Activated B cell treated with CpG ODN at 0.5 μM for 24 hours (primary cell): ENCODE measurements around the gene COL18A1. TPM values are rescaled to one million over a fixed set of nuclear protein-coding genes. Genes with fewer than 3 reads are reported as not detected.
A peak's percentile ranks its signal among the peaks of the same experiment; 100 is the strongest.

Experiments used
- ATAC-seq: fragments of 200-7000 bp; cut with Tn5 transposase; one replicate; pipeline ENCODE4 v1.10.0; 2021; ENCODE audit warnings: low read depth, mild to moderate bottlenecking, moderate library complexity
- CTCF ChIA-PET: fragments of 350-600 bp; sonication (Branson Sonifier 250); formaldehyde crosslinking; loops from one replicate; lab custom pipeline; 2021; ENCODE audit warnings: antibody characterized with exemption; lab: Charles Lee
- POLR2A ChIA-PET: fragments of 350-600 bp; sonication (Branson Sonifier 250); formaldehyde crosslinking; loops from one replicate; lab custom pipeline; 2021; ENCODE audit warnings: antibody characterized with exemption; lab: Charles Lee
- DNase-seq: peaks from one replicate; pipeline ENCODE4 v3.0.0; 2022
- H3K27ac Mint-ChIP-seq: one replicate; pipeline ENCODE4 v1.8.0; 2020; ENCODE audit warnings: mixed read lengths
- H3K27me3 Mint-ChIP-seq: one replicate; pipeline ENCODE4 v1.8.0; 2021; ENCODE audit warnings: mixed read lengths
- H3K36me3 Mint-ChIP-seq: one replicate; pipeline ENCODE4 v1.8.0; 2021; ENCODE audit warnings: low read depth, mixed read lengths
- H3K4me1 Mint-ChIP-seq: one replicate; pipeline ENCODE4 v1.8.0; 2021; ENCODE audit warnings: mixed read lengths
- H3K4me3 Mint-ChIP-seq: one replicate; pipeline ENCODE4 v1.8.0; 2020; ENCODE audit warnings: mild to moderate bottlenecking, mixed read lengths
- H3K9me3 Mint-ChIP-seq: one replicate; pipeline ENCODE4 v1.8.0; 2020; ENCODE audit warnings: mixed read lengths
- intact Hi-C: fragments of 100-400 bp; cut with micrococcal nuclease; formaldehyde crosslinking; loops from one replicate; pipeline ENCODE4 v1.15.1; 2024
- total RNA-seq: library from RNA; stranded (reverse); gene quantifications from 2 replicates; pipeline ENCODE4 v1.2.3, GENCODE V29; 2022
- TF ChIP-seq, protein P1 (sequence below): fragments of 200-600 bp; IDR thresholded peaks from one replicate; pipeline ENCODE4 v1.8.0; 2022; ENCODE audit warnings: antibody characterized with exemption, mild to moderate bottlenecking

COL18A1 gene
- total RNA-seq, 1 donor from 2014 or later, result 1.6 TPM

DNA sequence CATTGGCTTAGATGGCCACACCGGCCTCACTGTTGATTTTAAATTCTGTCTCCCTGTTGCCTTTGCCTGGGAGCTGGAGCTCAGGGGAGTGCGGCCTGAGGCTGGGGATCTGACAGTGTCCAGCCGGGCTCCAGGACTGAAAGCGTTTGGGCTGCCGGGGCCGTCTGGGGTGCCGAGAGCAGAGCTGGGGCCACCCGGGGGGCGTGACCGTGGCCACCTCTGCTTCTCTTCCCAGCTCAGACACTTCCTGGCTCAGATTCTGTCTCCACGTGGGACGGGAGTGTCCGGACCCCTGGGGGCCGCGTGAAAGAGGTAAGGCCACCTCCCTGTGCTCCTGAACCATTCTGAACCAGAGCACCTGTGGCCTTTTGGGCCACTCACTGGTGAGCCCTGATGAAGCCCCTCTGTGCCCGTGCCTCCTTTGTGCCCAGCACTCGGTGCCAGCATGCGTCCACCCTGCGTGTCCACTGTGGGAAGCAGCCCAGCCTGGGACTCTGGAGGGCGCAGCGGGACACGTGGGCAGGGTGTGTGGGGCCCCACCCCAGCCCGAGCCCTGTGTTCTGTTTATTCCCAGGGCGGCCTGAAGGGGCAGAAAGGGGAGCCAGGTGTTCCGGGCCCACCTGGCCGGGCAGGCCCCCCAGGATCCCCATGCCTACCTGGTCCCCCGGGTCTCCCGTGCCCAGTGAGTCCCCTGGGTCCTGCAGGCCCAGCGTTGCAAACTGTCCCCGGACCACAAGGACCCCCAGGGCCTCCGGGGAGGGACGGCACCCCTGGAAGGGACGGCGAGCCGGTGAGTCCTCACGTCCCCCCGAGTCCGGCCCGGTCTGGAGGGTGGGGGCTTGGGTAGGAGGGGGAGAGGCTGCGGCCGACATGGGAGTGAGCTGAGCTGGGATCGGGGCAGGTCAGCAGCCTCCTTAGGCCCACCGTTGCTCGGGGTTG, 72.5 kb downstream of the COL18A1 start:
- peak overlapping the region; percentile 85 for H3K27ac Mint-ChIP-seq
- H3K27me3 Mint-ChIP-seq, result no peaks in the 10 kb centered on the region
- no peaks in the 10 kb centered on the region for H3K36me3 Mint-ChIP-seq
- ChIA-PET POLR2A (interaction anchor here (0.6 kb wide), 1 partner anchor 74 kb away, joined by 3 read pairs; no protein-coding TSS in a partner anchor), CTCF (interaction anchor here (1.0 to 2.4 kb wide), 3 partner anchors 115 to 343 kb away, joined by 4 to 12 read pairs (median 5); no protein-coding TSS in a partner anchor)
- intact Hi-C loops, result loop anchor here (1.0 to 5.0 kb wide), 6 partner anchors 65 to 445 kb away; partner anchors contain the start of gene SLC19A1
- peaks cover 34% of the 10 kb centered on the region for H3K4me1 Mint-ChIP-seq
- H3K4me3 Mint-ChIP-seq, result peak overlapping the region; percentile 73
- no peak for ATAC-seq
- H3K9me3 Mint-ChIP-seq, result no peaks in the 10 kb centered on the region
- TF ChIP-seq, protein P1, sequence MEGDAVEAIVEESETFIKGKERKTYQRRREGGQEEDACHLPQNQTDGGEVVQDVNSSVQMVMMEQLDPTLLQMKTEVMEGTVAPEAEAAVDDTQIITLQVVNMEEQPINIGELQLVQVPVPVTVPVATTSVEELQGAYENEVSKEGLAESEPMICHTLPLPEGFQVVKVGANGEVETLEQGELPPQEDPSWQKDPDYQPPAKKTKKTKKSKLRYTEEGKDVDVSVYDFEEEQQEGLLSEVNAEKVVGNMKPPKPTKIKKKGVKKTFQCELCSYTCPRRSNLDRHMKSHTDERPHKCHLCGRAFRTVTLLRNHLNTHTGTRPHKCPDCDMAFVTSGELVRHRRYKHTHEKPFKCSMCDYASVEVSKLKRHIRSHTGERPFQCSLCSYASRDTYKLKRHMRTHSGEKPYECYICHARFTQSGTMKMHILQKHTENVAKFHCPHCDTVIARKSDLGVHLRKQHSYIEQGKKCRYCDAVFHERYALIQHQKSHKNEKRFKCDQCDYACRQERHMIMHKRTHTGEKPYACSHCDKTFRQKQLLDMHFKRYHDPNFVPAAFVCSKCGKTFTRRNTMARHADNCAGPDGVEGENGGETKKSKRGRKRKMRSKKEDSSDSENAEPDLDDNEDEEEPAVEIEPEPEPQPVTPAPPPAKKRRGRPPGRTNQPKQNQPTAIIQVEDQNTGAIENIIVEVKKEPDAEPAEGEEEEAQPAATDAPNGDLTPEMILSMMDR, result no peak
- DNase-seq, result no peak

DNA sequence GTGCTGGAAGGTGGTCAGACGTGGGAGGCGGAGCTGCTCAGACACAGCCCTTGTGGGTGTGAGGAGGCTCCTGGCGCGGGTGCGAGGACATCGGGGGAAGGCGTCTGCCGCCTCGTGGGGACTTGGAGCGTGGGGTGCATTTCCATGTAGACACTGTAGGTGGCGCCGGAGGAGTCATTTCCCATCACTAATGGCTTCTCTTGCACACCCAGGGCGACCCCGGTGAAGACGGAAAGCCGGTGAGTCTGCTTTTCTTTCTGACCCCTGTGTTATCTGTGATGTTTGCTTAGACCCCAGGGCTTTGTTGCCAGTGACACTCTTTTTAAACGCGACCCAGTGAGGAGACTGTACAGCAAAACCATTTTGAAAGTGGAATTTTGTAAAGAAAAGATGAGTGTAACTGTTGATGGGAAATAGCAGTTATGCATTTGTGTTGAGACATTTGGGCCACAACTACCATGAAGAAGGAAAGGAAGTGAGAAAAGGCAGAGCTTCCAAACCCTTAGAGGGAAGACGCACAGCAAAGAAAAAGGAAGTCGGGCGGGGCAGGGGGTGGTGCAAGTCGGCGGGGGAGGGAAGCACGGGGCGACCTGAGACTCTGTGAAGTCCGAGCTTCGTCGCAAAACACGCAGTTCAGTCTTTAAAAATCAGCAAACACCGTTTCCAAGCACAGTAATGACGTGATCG, 73.3 kb downstream of the COL18A1 start:
- POLR2A ChIA-PET, result interaction anchor here (0.5 to 0.6 kb wide), 2 partner anchors 73 to 1804 kb away, joined by 3 to 7 read pairs; no protein-coding TSS in a partner anchor

DNA sequence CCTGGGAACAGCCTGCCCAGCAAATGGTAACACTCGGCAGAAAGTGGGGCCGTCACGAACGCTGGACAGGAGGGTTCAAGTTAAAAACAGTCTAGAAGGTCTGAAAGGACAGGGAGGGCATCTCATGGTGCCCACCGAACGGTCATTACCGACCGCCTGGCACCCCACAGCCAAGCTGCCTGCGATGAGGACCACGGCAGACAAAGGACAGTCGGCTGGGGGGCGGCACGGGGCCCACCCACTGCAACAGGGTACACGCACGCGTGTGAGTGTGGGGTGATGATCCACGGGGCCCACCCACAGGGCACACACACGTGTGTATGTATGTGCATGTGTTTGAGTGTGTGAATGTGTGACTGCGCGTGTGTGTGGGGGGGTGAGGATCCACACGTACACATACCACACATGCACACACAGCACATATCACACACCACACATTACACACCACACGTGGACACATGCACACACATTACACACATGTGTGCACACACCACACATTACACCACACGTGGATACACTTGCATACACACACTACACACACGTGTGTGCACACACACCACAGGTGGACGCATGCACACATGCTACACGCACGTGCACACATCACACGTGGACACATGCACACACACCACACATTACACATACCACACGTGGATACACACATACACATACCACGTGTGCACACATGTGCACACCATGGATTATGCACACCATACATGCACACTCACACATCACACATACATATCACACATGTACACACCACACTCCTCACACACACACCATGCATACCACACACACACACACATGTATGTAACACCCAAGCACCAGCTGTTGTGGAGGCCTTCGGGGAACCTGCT, 74.1 kb downstream of the COL18A1 start:
- Mint-ChIP-seq H3K4me1 (peaks cover 43% of the 10 kb centered on the region), H3K27me3 (no peaks in the 10 kb centered on the region), H3K4me3 (peak overlapping the region; percentile 73), H3K9me3 (no peaks in the 10 kb centered on the region), H3K27ac (peak overlapping the region; percentile 85), H3K36me3 (no peaks in the 10 kb centered on the region)
- ATAC-seq, result no peak
- TF ChIP-seq, protein P1, result no peak
- DNase-seq, result no peak
- ChIA-PET CTCF (interaction anchor here (0.6 to 2.4 kb wide), 5 partner anchors 17 to 341 kb away, joined by 3 to 12 read pairs (median 5); no protein-coding TSS in a partner anchor), POLR2A (no interaction called here)
- intact Hi-C loops, result loop anchor here (1.0 to 5.0 kb wide), 6 partner anchors 63 to 444 kb away; partner anchors contain the start of gene SLC19A1

More for the DNA sequence above, 73.3 kb downstream of the COL18A1 start:
- Mint-ChIP-seq H3K9me3 (no peaks in the 10 kb centered on the region), H3K4me3 (peak overlapping the region; percentile 73), H3K27me3 (no peaks in the 10 kb centered on the region), H3K4me1 (peaks cover 40% of the 10 kb centered on the region), H3K27ac (peak overlapping the region; percentile 85), H3K36me3 (no peaks in the 10 kb centered on the region)
- DNase-seq, result peak; percentile 64
- intact Hi-C loops, result loop anchor here (1.0 to 5.0 kb wide), 6 partner anchors 64 to 445 kb away; partner anchors contain the start of gene SLC19A1
- TF ChIP-seq, protein P1, result no peak
- CTCF ChIA-PET, result interaction anchor here (0.6 to 2.4 kb wide), 4 partner anchors 17 to 342 kb away, joined by 3 to 12 read pairs (median 4); no protein-coding TSS in a partner anchor
- peak; percentile 87 for ATAC-seq

DNA sequence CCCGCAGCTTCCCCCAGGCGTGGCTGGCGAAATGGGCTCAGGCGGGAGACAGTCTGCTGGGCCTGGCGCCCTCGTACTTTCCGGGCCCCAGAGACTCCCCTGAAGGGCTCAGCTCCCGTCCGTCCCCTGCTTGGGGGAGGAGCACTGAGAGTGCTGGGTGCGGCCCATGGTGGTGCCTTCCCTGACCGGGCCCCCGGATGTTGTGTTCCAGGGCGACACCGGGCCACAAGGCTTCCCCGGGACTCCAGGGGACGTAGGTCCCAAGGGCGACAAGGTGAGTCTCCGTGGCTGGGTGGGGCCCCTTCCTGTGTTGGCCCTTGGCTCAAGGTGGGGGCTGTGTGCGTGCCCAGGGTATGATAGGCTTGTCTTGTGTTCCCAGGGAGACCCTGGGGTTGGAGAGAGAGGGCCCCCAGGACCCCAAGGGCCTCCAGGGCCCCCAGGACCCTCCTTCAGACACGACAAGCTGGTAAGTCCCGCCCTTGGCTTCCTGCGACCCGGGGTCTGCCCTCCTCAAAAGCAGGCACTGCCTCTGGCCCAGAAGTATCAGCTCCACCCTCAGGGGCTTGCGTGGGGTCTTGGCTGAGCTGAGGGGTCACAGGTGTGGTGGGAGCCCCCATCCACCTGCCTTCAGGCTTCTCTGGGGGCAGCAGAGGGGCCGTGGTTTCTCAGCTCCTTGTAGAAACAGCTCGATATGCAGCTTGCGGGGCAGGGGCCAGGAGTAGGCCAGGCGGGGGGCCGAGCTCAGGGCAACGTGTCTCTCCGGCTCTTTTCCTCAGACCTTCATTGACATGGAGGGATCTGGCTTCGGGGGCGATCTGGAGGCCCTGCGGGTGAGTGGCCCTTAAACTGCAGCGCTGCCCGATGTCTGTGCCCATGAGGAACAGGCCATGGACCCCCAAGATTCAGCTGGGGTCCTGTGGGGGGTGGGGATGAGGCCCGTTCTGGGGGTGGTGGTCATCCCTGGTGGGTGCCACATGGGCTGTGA, 75.0 kb downstream of the COL18A1 start:
- CTCF ChIA-PET, result interaction anchor here (1.7 kb wide), 1 partner anchor 116 kb away, joined by 5 read pairs; no protein-coding TSS in a partner anchor

More for the DNA sequence above, 75.0 kb downstream of the COL18A1 start:
- TF ChIP-seq, protein P1, result no peak
- intact Hi-C loops, result loop anchor here (2.0 to 5.0 kb wide), 2 partner anchors 62 to 443 kb away; partner anchors contain the start of gene SLC19A1
- Mint-ChIP-seq H3K36me3 (no peaks in the 10 kb centered on the region), H3K4me1 (peaks cover 43% of the 10 kb centered on the region), H3K27me3 (no peaks in the 10 kb centered on the region), H3K27ac (no peak overlapping the region), H3K9me3 (no peaks in the 10 kb centered on the region), H3K4me3 (peak overlapping the region; percentile 16)
- POLR2A ChIA-PET, result no interaction called here
- DNase-seq (no peak), ATAC-seq (no peak)
